Measurements from ENCODE around the gene PRKCI.

GRCh38 chr3:170321321-170322034 lies 99.3 kb downstream of the PRKCI start:
- TF ChIP-seq CTCF (IDR thresholded peaks at IDR 0.05; ENCODE audit: insufficient read depth, low read length, poor library complexity, severe bottlenecking) (no peak), EZH2phosphoT487 (conservative IDR thresholded peaks at IDR 0.05; ENCODE audit: low read length) (no peak)
